Thyroid gland (tissue), 4 donors: Measurements from ENCODE around the gene CUL9. TPM values are rescaled to one million over a fixed set of nuclear protein-coding genes. Genes with fewer than 3 reads are reported as not detected.

ENCODE experiments used
- DNase-seq, 2 donors: peaks; one replicate each; pipeline ENCODE4 v3.0.0-alpha.2; 2019
- H3K27ac ChIP-seq, 3 donors: fragments of 200-600 bp; sonication (generic); 1 replicate in 2 of 3; 2 replicates in 1 of 3; pipeline ENCODE4 v1.5.1; 2016 to 2019; ENCODE audit warnings: mild to moderate bottlenecking in 1 of 3, moderate library complexity in 1 of 3
- H3K27me3 ChIP-seq: fragments of 200-600 bp; sonication (generic); one replicate; pipeline ENCODE4 v1.5.1; 2019
- H3K36me3 ChIP-seq, 2 donors: fragments of 200-600 bp; sonication (generic); one replicate each; pipeline ENCODE4 v1.5.1; 2016 to 2019
- H3K4me1 ChIP-seq, 2 donors: fragments of 200-600 bp; sonication (generic); one replicate each; pipeline ENCODE4 v1.5.1; 2017 to 2019
- H3K4me3 ChIP-seq, 3 donors: fragments of 200-600 bp; sonication (generic); replicated peaks in 1 of 3; 1 replicate in 2 of 3; 2 replicates in 1 of 3; pipeline ENCODE4 v1.5.1; 2016; ENCODE audit warnings: mild to moderate bottlenecking in 1 of 3
- H3K9me3 ChIP-seq: fragments of 200-600 bp; sonication (generic); one replicate; pipeline ENCODE4 v1.5.1; 2017
- POLR2A ChIP-seq, 2 donors: fragments of 450-650 bp; IDR thresholded peaks; one replicate each; pipeline ENCODE4 v1.6.1; 2017; ENCODE audit warnings: antibody characterized with exemption in 2 of 2, mild to moderate bottlenecking in 2 of 2, moderate library complexity in 1 of 2
- WGBS, 2 donors: methylation state at CpG; one replicate each; pipeline ENCODE4 v1.1.5; 2017; 5-methylcytosine and 5-hydroxymethylcytosine counted together
- intact Hi-C: fragments of 100-400 bp; cut with DNase I; formaldehyde crosslinking; loops from one replicate; pipeline ENCODE4 v1.15.1; 2023
- total RNA-seq, 4 donors: library from RNA; depleted of rRNA; stranded (reverse); fragments of >200 nt; gene quantifications; one replicate each; pipeline ENCODE4 v1.2.3, GENCODE V29; 2016
- TF ChIP-seq, protein P1 (sequence below), 6 experiments: fragments of 200-600 bp in 3 of 6; fragments of 450-650 bp in 3 of 6; sonication (generic) in 3 of 6; IDR thresholded peaks; one replicate each; pipeline ENCODE4 v1.5.1; 2016 to 2019; ENCODE audit warnings: antibody characterized with exemption in 6 of 6, mild to moderate bottlenecking in 2 of 6, inconsistent platforms in 1 of 6, moderate library complexity in 1 of 6

The CUL9 gene
- total RNA-seq, 4 donors from 2014 or later, result 39.7 to 63.3 (median 59.0) TPM

DNA sequence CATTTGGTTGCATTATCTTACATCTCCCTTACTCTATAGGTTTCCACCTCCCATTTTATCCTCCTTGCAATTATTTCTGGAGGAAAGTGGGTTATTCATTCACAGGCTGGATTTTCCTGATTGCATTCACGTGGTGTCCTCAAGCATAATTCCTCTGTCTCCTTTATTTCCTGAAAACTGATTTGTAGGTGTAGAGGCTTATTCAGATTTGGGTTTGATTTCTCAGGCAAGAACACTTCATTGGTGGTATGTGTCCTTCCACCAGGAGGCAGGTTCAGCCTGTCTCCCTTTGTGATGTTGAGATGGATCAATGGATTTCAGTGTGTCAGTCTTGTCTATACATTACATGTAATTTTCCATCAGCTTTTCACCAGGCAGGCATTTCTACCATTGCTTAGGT lies 30.0 kb downstream of the CUL9 start:
- H3K36me3 ChIP-seq, result peaks cover 6 to 8% of the 10 kb centered on the region in 2 donors
- H3K27ac ChIP-seq, result no peak overlapping the region
- H3K4me1 ChIP-seq, result peaks cover under 1% of the 10 kb centered on the region in 2 donors
- intact Hi-C loops, result no loop called here
- no peaks in the 10 kb centered on the region for H3K9me3 ChIP-seq
- TF ChIP-seq, protein P1, sequence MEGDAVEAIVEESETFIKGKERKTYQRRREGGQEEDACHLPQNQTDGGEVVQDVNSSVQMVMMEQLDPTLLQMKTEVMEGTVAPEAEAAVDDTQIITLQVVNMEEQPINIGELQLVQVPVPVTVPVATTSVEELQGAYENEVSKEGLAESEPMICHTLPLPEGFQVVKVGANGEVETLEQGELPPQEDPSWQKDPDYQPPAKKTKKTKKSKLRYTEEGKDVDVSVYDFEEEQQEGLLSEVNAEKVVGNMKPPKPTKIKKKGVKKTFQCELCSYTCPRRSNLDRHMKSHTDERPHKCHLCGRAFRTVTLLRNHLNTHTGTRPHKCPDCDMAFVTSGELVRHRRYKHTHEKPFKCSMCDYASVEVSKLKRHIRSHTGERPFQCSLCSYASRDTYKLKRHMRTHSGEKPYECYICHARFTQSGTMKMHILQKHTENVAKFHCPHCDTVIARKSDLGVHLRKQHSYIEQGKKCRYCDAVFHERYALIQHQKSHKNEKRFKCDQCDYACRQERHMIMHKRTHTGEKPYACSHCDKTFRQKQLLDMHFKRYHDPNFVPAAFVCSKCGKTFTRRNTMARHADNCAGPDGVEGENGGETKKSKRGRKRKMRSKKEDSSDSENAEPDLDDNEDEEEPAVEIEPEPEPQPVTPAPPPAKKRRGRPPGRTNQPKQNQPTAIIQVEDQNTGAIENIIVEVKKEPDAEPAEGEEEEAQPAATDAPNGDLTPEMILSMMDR (IDR thresholded peaks at IDR 0.05), result no peak
- no peak for TF ChIP-seq POLR2A (IDR thresholded peaks at IDR 0.05)
- no peak for DNase-seq
- no peaks in the 10 kb centered on the region for H3K27me3 ChIP-seq
- 79 to 92% methylated on average over 1 of the region's 1 CpG for WGBS, 2 donors
- H3K4me3 ChIP-seq, result no peak overlapping the region

GRCh38 chr6:43213431-43213830 lies 31.4 kb downstream of the CUL9 start:
- H3K27ac ChIP-seq, result no peak overlapping the region
- no peak for DNase-seq
- H3K9me3 ChIP-seq, result no peaks in the 10 kb centered on the region
- H3K36me3 ChIP-seq, result peaks cover 6 to 8% of the 10 kb centered on the region in 2 donors
- intact Hi-C loops, result no loop called here
- WGBS, 2 donors, result 84 to 94% methylated on average over 11 of the region's 11 CpGs
- no peaks in the 10 kb centered on the region for H3K27me3 ChIP-seq
- no peak overlapping the region for H3K4me3 ChIP-seq
- no peak for TF ChIP-seq POLR2A (IDR thresholded peaks at IDR 0.05)
- TF ChIP-seq, protein P1 (IDR thresholded peaks at IDR 0.05), result no peak
- peaks cover 3 to 8% of the 10 kb centered on the region in 2 donors for H3K4me1 ChIP-seq

GRCh38 chr6:43215066-43215465 lies 33.1 kb downstream of the CUL9 start:
- Histone ChIP-seq H3K27ac (no peak overlapping the region), H3K4me1 (peaks cover 3 to 8% of the 10 kb centered on the region in 2 donors), H3K9me3 (no peaks in the 10 kb centered on the region), H3K27me3 (no peaks in the 10 kb centered on the region), H3K4me3 (no peak overlapping the region), H3K36me3 (peaks cover 6 to 8% of the 10 kb centered on the region in 2 donors)
- intact Hi-C loops, result no loop called here
- TF ChIP-seq POLR2A (IDR thresholded peaks at IDR 0.05), result no peak
- TF ChIP-seq, protein P1 (IDR thresholded peaks at IDR 0.05), result no peak
- no peak for DNase-seq
- 99 to 100% methylated on average over 8 of the region's 8 CpGs for WGBS, 2 donors

DNA sequence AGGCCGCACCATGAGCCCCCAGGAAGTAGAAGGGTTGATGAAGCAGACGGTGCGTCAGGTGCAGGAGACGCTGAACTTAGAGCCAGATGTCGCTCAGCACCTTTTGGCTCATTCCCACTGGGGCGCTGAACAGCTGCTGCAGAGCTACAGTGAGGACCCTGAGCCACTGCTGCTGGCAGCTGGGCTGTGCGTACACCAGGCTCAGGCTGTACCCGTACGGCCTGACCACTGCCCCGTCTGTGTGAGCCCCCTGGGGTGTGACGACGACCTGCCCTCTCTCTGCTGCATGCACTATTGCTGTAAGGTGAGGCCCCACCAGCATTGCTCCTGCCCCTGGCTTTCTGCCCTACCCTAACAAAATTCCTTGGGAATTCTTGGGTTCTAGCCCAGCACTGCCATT lies 34.2 kb downstream of the CUL9 start:
- no peak for DNase-seq

DNA sequence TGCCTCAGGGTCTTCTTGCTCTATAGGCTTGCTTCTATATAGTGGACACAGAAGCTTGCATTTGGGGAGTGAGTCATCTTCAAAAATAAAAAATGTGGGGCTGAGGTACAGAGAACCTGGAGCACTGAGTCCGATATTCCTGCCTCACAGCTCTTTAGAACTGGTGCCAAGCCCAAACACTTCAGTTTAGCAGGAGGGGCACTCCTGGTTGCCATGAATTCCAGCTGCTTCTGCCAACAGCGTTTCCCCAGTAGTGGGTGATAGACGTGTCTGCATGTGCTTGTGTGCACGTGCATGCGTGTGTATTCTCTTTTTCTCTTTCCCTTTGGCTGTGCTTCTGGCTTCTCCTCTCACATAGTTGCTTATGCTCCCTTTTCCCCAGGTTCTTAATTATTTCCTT lies 35.4 kb downstream of the CUL9 start:
- intact Hi-C loops, result no loop called here
- H3K36me3 ChIP-seq, result peaks cover 6 to 8% of the 10 kb centered on the region in 2 donors
- peak; percentile 82 to 85 for DNase-seq
- 29 to 41% methylated on average over 5 of the region's 5 CpGs for WGBS, 2 donors
- TF ChIP-seq, protein P1 (IDR thresholded peaks at IDR 0.05), result no peak
- TF ChIP-seq POLR2A (IDR thresholded peaks at IDR 0.05), result no peak
- H3K4me3 ChIP-seq, result no peak overlapping the region
- H3K9me3 ChIP-seq, result no peaks in the 10 kb centered on the region
- H3K4me1 ChIP-seq, result peaks cover 3 to 8% of the 10 kb centered on the region in 2 donors
- no peak overlapping the region for H3K27ac ChIP-seq
- no peaks in the 10 kb centered on the region for H3K27me3 ChIP-seq

More for the DNA sequence above, 34.2 kb downstream of the CUL9 start:
- WGBS, 2 donors, result 90 to 91% methylated on average over 6 to 10 of the region's 12 CpGs
- Histone ChIP-seq H3K27ac (no peak overlapping the region), H3K9me3 (no peaks in the 10 kb centered on the region), H3K27me3 (no peaks in the 10 kb centered on the region), H3K4me3 (no peak overlapping the region), H3K36me3 (peaks cover 6 to 8% of the 10 kb centered on the region in 2 donors), H3K4me1 (peaks cover 3 to 8% of the 10 kb centered on the region in 2 donors)
- intact Hi-C loops, result no loop called here
- TF ChIP-seq POLR2A (IDR thresholded peaks at IDR 0.05), result no peak
- TF ChIP-seq, protein P1 (IDR thresholded peaks at IDR 0.05), result no peak
